Thoracic aorta (tissue), 2 donors: Measurements from ENCODE around the gene NAT9. TPM values are rescaled to one million over a fixed set of nuclear protein-coding genes. Genes with fewer than 3 reads are reported as not detected.

Experiments
- ATAC-seq: fragments of 150-250 bp; one replicate; pipeline ENCODE4 v1.8.0; 2017; ENCODE audit warnings: low read depth; ENCODE audit not compliant: insufficient number of reproducible peaks, low FRiP score
- DNase-seq: peaks from one replicate; pipeline ENCODE4 v3.0.0-alpha.2; 2020; ENCODE audit warnings: low spot score
- H3K27ac ChIP-seq, 2 donors: fragments of 200-600 bp; sonication (generic); 1 replicate in 1 of 2; 2 replicates in 1 of 2; pipeline ENCODE4 v1.5.1; 2016; ENCODE audit warnings: mild to moderate bottlenecking in 2 of 2, moderate library complexity in 2 of 2
- H3K27me3 ChIP-seq: fragments of 200-600 bp; sonication (generic); replicated peaks from 2 replicates; pipeline ENCODE4 v1.6.0; 2016; ENCODE audit warnings: mild to moderate bottlenecking; ENCODE audit not compliant: insufficient read depth
- H3K36me3 ChIP-seq: fragments of 200-600 bp; sonication (generic); one replicate; pipeline ENCODE4 v1.5.1; 2016
- H3K4me1 ChIP-seq, 2 donors: fragments of 200-600 bp; sonication (generic); 1 replicate in 1 of 2; 2 replicates in 1 of 2; pipeline versions ENCODE4 v1.5.1 to v1.6.0; 2016; ENCODE audit warnings: low read depth in 2 of 2, mild to moderate bottlenecking in 1 of 2; ENCODE audit not compliant: control insufficient read depth in 1 of 2
- H3K4me3 ChIP-seq: fragments of 200-600 bp; sonication (generic); 2 replicates; pipeline ENCODE4 v1.5.1; 2016; ENCODE audit warnings: mild to moderate bottlenecking
- H3K9me3 ChIP-seq: fragments of 200-600 bp; sonication (generic); 2 replicates; pipeline ENCODE4 v1.5.1; 2016
- CTCF ChIP-seq: fragments of 200-600 bp; sonication (generic); IDR thresholded peaks from one replicate; pipeline ENCODE4 v1.5.1; 2019; ENCODE audit warnings: antibody characterized with exemption
- total RNA-seq, 2 donors: library from RNA; depleted of rRNA; stranded (reverse); fragments of >200 nt; gene quantifications; one replicate each; pipeline versions ENCODE4 v1.1.0 to v1.2.3, GENCODE V29; 2016

NAT9 gene
- total RNA-seq, 2 donors from 2014 or later = 37.1 to 39.4 TPM

- Histone ChIP-seq H3K27me3 (no peaks in the 10 kb centered on the region), H3K9me3 (no peaks in the 10 kb centered on the region), H3K27ac (no peak overlapping the region), H3K4me1 (peaks cover 17 to 39% of the 10 kb centered on the region in 2 donors), H3K4me3 (no peak overlapping the region), H3K36me3 (no peaks in the 10 kb centered on the region)
- DNase-seq (no peak), ATAC-seq (no peak)
- no peak for TF ChIP-seq CTCF
Observed at GRCh38 chr17:74757931-74758847, 18.0 kb downstream of the NAT9 start.

- Histone ChIP-seq H3K4me3 (no peak overlapping the region), H3K9me3 (no peaks in the 10 kb centered on the region), H3K27me3 (no peaks in the 10 kb centered on the region), H3K36me3 (no peaks in the 10 kb centered on the region), H3K27ac (no peak overlapping the region), H3K4me1 (peaks cover 17 to 39% of the 10 kb centered on the region in 2 donors)
- no peak for ATAC-seq
- no peak for TF ChIP-seq CTCF
- DNase-seq = no peak
Observed at GRCh38 chr17:74757502-74757901, 18.6 kb downstream of the NAT9 start.

- Histone ChIP-seq H3K27me3 (no peaks in the 10 kb centered on the region), H3K36me3 (no peaks in the 10 kb centered on the region), H3K4me1 (peaks cover 17 to 39% of the 10 kb centered on the region in 2 donors), H3K9me3 (no peaks in the 10 kb centered on the region), H3K4me3 (no peak overlapping the region), H3K27ac (no peak overlapping the region)
- no peak for TF ChIP-seq CTCF
- ATAC-seq = no peak
- no peak for DNase-seq
Observed at GRCh38 chr17:74756891-74757290, 19.3 kb downstream of the NAT9 start.

GRCh38 chr17:74755533-74755932 is 20.6 kb downstream of the NAT9 start:
- Histone ChIP-seq H3K4me3 (no peak overlapping the region), H3K27ac (no peak overlapping the region), H3K9me3 (no peaks in the 10 kb centered on the region), H3K36me3 (no peaks in the 10 kb centered on the region), H3K27me3 (no peaks in the 10 kb centered on the region), H3K4me1 (peaks cover 17 to 37% of the 10 kb centered on the region in 2 donors)
- TF ChIP-seq CTCF = no peak
- no peak for DNase-seq
- ATAC-seq = no peak

GRCh38 chr17:74754832-74755231 is 21.3 kb downstream of the NAT9 start:
- no peaks in the 10 kb centered on the region for H3K9me3 ChIP-seq
- no peak overlapping the region for H3K4me3 ChIP-seq
- H3K27ac ChIP-seq = no peak overlapping the region
- DNase-seq (no peak), ATAC-seq (no peak)
- H3K36me3 ChIP-seq = no peaks in the 10 kb centered on the region
- H3K4me1 ChIP-seq = peaks cover 22 to 37% of the 10 kb centered on the region in 2 donors
- TF ChIP-seq CTCF = no peak
- H3K27me3 ChIP-seq = no peaks in the 10 kb centered on the region
